HG02884 (cell line): Measurements from ENCODE around the gene ZSWIM7.

Experiments used
- ATAC-seq: cut with Tn5 transposase; IDR thresholded peaks from one replicate; pipeline ENCODE4 v1.9.1; 2021; ENCODE audit warnings: mild to moderate bottlenecking, moderate library complexity; ENCODE audit not compliant: unreplicated experiment

The ZSWIM7 gene

GRCh38 chr17:15999141-15999973 lies at the start of gene ZSWIM7, which contains the start of gene TTC19:
TSS of gene ZSWIM7 (minus strand) at chr17:15999704. CDS start at chr17:15999594, 110 bp downstream.
TSS of gene TTC19 (plus strand) at chr17:15999824. CDS start at chr17:15999849, 25 bp downstream.
- peak; percentile 92 for ATAC-seq

DNA sequence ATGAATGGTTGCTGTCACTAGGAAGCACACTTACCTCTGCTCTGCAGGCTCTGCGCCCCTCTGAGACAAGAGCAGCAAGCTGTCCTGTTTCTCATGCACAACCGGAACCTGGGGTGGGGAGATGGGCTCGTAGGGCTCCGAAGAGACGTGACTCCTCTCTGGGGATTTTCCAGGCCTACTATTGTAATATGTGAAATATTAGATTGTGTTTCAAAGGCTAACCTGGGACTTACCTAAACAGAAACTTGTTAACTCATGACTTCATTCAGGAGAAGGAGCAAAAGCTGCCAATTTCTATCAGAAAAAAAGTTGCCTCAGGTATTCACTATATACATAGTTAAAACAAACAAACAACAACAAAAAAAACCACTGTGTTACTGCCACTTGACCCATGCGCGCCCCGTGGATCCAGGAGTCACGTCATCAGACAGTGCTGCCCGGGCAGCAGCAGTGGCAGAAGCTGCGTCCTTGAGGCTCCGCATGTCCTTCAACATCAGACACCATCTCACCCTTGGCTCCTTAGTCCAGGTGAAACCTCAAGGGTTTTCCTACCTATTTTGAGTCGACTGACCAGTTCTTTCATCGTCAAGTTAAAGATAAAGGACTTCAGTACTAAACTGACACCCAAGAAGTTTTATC lies 49.4 kb upstream of the ZSWIM7 start:
- no peak for ATAC-seq

GRCh38 chr17:16046966-16047365 lies 47.5 kb upstream of the ZSWIM7 start:
- ATAC-seq = no peak

DNA sequence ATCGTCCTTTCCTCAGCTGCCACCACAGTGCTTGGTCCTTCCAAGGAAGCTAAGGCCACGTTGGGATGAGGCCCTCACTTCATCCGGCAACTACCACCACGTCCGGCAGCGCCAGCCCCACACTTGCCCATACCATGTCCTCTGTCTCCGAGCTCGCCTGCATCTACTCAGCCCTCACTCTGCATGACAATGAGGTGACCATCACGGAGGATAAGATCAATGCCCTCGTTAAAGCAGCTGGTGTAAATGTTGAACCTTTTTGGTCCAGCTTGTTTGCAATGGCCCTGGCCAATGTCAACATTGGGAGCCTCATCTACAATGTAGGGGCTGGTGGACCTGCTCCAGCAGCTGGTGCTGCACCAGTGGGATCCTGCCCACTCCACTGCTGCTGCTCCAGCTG lies 45.0 kb upstream of the ZSWIM7 start:
- ATAC-seq = no peak

GRCh38 chr17:16040710-16041251 lies 41.3 kb upstream of the ZSWIM7 start:
- ATAC-seq = no peak

- ATAC-seq = no peak
Observed at GRCh38 chr17:16037636-16038035, 38.1 kb upstream of the ZSWIM7 start.

- ATAC-seq = no peak
Observed at GRCh38 chr17:16036261-16036660, 36.8 kb upstream of the ZSWIM7 start.

- no peak for ATAC-seq
Observed at GRCh38 chr17:16033729-16034349, 34.3 kb upstream of the ZSWIM7 start.

- peak; percentile 98 for ATAC-seq
Observed at GRCh38 chr17:16027708-16028584, 28.4 kb upstream of the ZSWIM7 start.

DNA sequence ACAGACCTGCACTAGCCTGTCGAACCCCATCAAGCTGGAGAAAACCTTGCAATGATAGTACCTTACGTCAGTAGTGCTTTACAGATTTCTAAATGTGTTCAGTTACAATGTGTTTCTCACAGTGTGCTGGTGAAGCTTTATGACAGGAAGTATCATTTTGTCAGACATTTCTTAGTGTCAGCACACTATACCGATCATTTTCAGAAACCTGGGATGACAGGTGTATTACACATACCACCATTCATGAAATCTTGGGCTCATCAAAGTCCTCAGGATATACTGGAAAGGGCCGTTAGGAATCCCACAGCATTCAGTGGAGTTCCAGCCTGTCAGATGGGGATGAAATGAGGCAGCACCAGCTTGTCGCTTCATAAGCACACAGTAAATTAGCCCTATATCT lies 27.4 kb upstream of the ZSWIM7 start:
- no peak for ATAC-seq

- ATAC-seq = no peak
Observed at GRCh38 chr17:16025202-16025601, 25.7 kb upstream of the ZSWIM7 start.

- ATAC-seq = no peak
Observed at GRCh38 chr17:16023881-16024280, 24.4 kb upstream of the ZSWIM7 start.

- ATAC-seq = no peak
Observed at GRCh38 chr17:16019347-16019746, 19.8 kb upstream of the ZSWIM7 start.

GRCh38 chr17:16013943-16014407 lies 14.5 kb upstream of the ZSWIM7 start:
- no peak for ATAC-seq

GRCh38 chr17:16007439-16007838 lies 7.9 kb upstream of the ZSWIM7 start:
- no peak for ATAC-seq

DNA sequence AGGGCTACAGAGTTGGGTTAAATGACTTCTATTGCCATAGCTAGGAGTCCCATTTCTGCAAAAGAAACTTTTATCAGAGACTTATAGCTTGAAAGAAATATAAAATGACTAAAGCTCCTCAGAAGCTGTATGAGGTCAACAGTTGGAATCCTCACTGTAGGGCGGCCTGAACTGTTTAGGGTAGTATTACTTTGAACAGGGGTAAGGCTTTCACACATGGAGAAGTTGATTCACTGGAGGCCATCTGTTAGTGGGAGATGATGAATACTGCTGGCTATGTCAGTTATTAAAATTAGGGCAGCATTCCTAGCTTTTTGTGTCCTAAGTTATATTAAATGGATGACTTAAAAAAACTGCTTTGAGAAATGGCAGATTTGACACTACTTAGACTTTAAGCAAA lies 6.1 kb upstream of the ZSWIM7 start:
- no peak for ATAC-seq

GRCh38 chr17:16003841-16004240 lies 4.3 kb upstream of the ZSWIM7 start:
- ATAC-seq = no peak

- ATAC-seq = no peak
Observed at GRCh38 chr17:16002708-16003260, 3.3 kb upstream of the ZSWIM7 start.

DNA sequence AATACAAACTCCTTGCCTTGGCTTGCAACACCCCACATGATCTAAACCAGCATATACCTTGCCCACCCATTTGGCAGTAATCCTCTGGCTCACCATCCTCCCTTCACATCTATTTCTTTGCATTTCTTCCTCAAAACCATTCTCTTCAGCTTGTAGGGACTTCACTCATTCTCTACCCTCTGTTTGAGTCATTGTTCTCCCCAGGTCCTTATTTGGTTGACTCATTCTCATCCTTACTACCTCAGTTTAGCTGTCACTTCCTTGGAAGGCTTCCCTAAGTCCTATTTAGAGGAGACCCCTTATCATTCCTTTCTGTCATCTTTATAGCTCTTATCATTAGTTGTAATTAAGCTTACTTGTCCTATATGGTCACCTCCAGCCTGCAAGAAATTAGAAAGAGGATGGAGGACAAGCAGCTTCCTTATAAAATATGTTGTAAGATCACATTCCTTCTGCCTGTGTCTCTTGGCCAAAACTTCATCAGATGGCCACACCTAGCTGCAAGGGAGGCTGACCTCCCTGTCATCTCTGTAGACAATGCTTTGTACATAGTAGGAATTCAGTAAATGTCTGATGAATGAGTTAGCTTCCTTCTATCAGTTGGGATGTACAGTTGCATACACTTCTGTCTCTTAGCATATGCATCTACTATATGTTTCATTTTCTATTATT lies 1.9 kb upstream of the ZSWIM7 start:
- ATAC-seq = no peak
